HG03103 (cell line): ENCODE results near the gene EFCAB9.

ENCODE experiments used
- ATAC-seq: cut with Tn5 transposase; IDR thresholded peaks from one replicate; pipeline ENCODE4 v1.9.1; 2021; ENCODE audit warnings: low read depth; ENCODE audit not compliant: unreplicated experiment

Gene EFCAB9

DNA sequence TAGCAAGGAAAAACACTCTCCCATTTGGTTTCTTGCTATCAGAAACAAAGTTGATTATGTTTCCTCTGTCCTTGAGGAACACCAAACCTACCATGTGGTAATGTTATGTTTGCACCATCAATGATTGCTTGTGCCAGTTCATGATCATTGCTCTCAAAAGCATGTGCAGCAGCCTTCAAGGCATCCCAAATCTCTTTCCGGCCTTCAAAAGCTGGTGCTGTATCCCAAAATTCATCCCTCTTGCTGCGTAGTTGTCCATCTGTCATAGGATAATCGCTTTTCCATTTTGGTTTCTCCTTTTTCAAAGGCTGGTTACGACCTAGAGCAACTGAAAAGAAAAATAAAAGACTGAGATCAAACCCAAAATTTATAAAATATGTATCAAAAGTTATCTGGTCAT lies 40.1 kb downstream of the EFCAB9 start:
- no peak for ATAC-seq

DNA sequence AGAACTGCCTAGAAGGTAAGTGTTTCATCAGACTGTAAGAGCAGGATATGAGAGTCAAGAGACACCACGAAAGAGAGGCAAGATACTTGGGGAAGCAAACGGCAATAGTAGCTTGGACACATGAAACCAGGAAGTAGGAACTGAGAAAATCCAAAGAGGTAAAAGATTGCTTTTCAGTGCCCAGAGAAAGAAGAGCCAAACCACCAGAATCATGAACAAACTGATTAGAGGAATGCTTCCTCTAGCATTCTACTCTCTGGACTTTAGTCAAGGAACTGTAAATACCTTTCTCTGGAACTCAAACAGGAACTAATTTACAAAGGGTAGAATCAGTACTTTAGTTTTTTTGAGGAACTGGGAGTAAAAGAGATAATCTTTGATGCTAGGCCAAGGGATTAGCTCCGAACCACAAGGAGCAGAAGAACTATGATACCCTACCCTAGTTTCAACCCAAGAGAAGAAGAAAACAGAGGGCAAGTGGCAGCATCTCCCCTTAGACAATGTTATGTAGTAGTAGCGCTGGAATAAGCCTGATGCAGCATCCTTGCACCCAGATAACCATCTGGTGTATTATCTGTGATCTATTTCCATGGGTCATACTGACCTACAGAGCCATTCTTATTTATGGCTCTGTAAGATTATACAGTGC lies 41.3 kb downstream of the EFCAB9 start:
- ATAC-seq: peak; percentile 69

DNA sequence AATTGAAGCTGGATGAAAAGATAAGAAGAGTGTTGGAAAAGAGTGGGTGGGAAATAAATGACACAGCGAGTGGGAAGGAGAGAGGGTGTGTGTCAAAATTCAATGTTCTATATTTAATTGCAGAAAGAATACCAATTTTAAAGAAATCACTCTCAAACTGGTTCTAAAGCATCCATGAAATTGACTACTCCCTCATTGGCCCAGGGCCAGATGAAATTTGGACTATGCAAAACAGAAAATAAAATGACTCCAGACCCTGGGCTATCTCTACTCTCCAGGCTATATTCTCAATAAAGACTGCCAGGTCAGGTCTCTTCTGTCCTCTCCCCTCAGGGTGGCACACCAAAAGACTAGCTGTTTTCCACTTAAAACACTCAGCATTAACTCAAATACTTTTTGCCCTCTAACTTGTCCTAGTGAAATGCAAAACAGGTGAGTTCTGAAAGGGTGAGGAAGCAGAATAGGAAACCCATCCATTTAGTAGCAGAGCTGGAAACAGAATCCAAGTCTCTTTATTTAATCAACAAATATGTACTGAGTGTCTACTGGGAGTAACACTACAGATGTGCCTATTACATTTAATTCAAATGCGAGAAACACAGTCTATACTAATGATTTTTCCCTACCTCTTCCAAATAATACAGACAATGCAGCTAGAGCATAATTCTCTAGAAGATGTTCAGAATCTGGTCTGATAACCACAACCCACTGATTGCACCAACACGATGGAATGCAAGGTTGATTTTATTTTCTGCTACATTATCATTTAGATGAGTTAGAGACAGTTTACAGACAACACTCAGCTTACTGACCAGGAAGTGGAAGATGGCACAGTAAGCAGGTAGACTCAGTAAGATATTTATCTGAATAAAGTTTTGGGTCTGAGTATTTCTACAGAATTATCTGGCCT lies 42.1 kb downstream of the EFCAB9 start:
- no peak for ATAC-seq

DNA sequence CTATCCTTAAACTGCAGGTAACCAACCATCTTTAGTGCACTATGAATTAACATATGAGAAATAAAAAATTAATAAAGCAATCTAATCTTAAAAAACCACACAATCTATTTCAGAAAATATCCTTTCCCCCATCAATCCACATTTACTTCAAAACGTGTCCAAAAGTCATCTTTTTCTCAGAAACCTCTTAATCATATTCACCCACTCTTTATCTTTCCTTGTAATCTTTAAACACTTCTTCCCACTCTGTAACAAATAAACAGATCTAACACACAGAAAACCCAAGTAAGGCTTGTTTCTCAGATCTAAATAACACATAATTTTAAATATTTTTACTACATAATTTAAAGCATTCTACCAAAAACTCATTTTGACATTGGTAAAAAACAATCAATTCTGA lies 44.4 kb downstream of the EFCAB9 start:
- ATAC-seq: no peak

DNA sequence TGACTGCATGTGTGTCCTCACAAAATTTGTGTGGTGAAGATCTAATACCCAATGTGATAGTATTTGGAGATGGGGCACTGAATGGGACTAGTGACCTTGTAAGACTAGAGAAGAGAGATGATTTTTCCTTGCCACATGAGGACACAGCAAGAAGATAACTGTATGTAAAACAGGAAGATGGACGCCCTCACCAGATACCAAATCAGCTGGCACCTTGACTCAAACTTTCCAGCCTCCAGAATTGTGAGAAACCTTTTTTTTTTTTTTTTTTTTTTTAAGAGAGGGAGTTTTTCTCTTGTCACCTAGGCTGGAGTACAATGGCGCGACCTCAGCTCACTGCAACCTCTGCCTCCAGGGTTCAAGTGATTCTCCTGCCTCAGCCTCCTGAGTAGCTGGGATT lies 49.3 kb downstream of the EFCAB9 start:
- ATAC-seq: no peak

DNA sequence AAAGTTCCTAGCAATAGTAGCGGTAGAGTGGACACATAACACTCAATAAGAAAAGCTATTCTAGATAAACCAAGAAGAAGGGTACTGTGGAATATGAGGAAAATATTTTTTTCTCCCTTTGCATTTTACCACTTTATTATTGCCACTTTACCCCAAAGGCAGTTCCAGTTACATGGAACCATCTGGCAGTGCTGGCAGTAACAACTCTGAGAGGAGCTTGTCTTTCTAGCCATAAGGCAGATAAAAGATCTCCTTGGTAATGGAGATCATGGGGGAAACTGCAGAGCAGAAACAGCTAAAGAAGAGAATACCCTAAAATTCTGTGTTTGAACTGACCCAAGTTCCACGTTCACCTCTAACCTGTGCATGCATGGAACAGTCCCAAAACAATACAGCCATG lies 51.1 kb downstream of the EFCAB9 start:
- ATAC-seq: no peak

DNA sequence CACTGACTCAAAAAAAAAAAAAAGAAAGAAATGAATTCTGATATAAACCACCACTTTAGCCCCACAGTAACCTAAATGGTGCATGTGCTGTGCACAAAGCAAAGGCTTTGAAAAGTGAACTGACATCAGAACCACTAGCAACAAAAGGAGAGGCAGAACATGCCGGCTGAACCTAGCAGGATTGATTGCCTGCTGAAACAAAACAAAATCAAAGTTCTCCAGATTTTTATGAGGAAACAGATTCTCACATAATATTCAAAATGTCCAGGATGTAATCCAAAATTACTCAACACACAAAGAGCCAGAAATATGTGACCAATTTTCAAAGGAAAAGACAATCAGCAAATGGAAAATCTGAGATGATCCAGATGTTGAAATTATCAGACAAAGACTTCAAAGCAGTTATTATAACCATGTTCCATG lies 51.7 kb downstream of the EFCAB9 start:
- ATAC-seq: no peak

DNA sequence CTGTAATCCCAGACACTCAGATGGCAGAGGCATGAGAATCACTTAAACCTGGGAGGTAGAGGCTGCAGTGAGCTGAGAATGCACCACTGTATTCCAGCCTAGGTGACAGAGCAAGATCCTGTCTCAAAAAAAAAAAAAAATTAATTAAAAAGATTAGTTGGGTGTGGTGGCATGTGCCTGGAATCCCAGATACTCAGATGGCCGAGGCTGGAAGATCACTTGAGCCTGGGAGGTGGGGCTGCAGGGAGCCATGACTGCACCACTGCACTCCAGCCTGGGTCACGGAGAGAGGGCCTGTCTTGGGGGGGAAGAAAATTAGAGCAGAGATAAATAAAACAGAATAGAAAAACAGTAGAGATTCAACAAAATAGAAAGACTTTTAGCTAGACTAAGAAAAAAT lies 54.7 kb downstream of the EFCAB9 start:
- no peak for ATAC-seq

DNA sequence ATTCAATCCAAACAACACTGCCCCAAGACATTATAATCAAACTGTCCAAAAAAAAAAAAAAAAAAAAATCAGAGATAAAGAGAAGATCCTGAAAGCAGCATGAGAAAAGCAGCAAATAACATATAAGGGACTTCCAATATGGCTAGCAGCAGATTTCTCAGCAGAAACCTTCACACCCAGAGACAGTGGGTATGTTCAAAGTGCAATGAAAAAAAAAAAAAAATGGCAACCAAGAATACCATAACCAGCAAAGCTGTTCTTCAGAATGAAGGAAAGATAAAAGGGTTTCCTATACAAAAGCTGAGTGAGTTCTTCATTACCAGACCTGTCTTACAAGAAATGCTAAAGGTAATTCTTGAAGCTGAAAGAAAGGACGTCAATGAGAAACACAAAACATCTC lies 57.4 kb downstream of the EFCAB9 start:
- no peak for ATAC-seq

DNA sequence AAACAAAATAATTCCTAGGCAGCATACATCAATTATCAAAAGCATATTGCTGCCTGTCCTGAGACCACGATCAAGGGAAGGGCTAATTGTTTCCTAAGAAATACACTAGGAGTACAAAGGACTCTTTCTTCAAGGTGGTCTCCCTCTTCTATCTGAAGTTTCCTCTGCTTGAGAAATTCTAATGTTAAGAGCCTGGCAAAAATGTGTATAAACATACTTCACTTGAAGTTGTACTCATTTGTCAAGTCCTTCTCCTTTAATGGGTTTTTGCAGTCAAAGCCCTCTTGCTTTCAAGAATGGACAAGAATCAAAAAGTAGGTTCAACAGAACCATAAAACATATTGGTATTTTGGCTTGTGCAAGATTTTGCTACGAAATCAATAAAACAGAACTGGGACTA lies 58.5 kb downstream of the EFCAB9 start:
- no peak for ATAC-seq
